Embryonic facial prominence (tissue), 1 donor: Measurements from ENCODE around the gene DTNBP1.

Experiments used
- DNase-seq: peaks from one replicate; pipeline ENCODE4 v3.0.0-alpha.2; 2016; ENCODE audit errors: extremely low spot score

Gene DTNBP1

GRCh38 chr6:15533379-15534026 lies 129.3 kb downstream of the DTNBP1 start:
- DNase-seq, result no peak

GRCh38 chr6:15531973-15532372 lies 130.9 kb downstream of the DTNBP1 start:
- no peak for DNase-seq

- no peak for DNase-seq
Observed at GRCh38 chr6:15530411-15530810, 132.4 kb downstream of the DTNBP1 start.

GRCh38 chr6:15528870-15529269 lies 134.0 kb downstream of the DTNBP1 start:
- no peak for DNase-seq

DNA sequence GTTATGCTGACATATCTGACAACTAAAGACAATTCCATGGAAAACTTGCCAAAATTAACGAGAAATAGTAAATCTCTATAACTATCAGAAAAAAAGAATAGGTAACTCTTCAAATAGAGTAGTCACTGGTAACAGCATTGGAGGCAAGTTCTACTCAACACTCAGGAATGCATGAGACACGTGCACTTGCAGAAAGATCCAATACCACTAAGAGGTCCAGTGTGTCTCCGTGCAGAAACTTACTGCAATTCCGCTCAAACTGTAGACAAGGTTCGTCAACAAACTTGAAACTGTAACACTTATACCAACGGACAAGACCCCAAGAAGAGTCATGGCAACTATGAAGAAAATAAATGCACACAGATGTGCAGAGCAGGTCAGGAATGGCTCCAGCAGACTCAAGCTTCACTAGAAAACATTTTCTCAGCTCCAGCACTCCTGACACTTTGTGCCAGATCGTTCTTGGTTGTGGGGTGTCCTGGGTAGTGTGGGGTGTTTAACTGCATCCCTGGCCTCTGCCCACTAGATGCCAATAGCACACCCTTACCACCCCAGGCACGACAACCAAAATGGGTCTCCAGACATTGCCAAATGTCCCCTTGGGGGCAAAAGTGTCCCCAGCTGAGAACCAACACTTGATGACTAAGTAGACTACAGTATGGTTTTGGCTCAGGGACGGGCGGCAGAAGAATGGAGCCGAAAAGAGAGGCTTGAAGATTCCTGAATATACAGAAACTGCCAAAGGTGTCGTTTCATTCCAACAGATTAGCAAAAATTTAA lies 134.8 kb downstream of the DTNBP1 start:
- no peak for DNase-seq

- DNase-seq, result no peak
Observed at GRCh38 chr6:15526212-15526701, 136.6 kb downstream of the DTNBP1 start.

DNA sequence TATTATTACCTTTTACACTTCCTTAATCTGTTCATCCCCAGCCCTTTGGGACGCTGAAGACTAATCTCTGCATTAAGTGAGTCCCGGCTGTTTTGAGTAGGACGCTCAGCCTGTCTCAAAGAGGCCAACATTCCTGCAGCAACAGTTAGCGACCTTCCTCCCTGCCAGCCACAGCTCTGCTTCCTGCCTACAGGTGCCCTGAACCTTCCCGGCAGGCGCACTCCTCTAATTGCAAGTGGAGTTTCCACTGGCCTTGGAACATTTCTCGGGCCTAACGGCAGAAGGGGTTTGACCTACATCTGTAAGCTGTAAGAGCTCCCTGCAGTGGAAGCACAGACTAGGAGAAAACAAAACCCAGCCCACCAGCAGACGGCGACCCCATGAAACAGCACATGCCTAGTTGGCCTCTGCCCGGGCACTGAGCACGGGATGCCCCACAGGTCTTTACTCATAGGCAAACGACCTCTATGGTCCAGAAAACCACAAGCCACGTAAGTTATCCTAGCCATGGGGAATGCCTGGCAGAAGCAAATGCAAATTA lies 137.9 kb downstream of the DTNBP1 start:
- DNase-seq, result no peak

DNA sequence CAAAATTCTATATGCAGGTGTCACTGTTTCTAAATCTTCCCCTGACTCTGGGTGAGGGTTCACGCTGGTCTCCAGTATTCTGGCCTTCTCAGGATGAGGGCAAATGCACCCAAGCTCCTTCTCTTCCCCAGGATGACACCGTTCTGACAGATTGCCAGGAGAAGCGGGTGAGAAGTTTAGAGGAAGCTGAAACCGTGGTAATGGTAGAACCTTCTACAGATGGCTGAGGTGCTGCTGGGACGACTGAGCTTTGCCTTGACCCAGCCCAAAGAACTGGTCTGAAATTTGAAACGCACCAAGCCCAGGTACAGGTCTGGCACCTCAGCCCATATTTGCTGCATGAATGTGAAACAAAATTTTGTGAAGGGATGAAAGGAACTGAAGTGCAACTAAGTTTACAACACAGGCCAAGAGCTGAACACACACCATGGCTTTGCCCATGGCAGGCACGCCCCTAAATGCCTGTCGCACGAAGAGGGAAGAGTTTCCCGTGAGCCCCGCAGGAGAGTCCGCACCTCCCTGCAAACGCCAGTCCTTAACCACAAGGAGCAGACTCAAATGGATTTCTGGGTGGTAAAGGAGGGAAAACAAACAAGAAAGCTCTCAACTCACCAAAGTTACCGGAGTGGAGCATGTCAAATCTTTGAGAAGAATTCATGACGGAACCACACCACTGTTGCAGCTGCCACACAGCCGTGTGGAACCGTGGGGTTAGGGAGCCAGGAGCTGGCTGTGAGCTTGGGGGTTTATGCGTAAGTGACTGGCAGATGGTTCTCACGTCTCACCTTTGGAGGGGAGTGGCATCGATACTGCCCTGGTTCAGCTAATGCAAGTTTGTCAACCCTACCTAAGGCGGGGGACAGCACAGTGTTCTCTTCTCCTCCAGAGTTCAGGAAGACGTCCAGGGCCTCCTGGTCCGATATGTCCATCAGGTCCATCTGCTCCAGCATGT lies 138.9 kb downstream of the DTNBP1 start:
- no peak for DNase-seq

- DNase-seq, result no peak
Observed at GRCh38 chr6:15522856-15523529, 139.8 kb downstream of the DTNBP1 start.

DNA sequence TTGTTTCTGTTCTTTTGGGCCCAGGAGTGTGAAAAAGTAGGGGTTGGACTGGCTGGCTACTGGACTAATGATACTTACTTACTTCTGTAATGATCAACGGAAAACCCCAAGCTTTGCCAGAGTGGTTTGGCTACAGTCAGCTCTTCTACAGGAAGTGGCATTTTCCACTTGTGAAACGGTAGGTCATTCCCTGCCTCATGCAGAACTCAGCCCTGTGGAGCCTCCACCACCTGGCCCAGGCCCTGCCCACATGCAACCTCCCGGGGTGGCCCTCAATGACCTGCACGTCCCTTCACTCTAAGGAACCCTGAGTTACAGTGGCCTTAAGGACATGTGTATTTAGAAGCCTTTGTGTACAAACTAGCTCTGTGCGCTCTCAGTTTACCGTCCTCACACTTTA lies 140.4 kb downstream of the DTNBP1 start:
- DNase-seq, result no peak

DNA sequence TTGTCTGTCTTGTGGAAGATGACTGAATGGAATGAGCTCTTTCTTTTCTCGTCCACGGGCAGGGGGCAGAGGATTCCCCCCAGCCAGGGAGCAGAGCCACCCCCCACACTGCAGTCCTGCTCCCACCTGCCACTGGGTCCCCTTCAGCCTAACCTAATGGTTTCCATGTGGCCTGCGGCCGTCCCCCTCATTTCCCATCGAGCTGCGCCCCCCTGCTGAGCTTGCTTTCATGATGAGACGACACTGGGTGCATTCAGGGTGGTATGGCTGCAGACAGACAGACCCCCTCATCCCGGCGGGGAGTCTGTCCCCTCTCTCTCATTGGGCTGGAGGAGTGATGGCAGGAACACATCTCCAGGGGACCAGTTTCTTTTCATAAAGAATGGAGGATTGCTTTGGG lies 140.8 kb downstream of the DTNBP1 start:
- no peak for DNase-seq

GRCh38 chr6:15521582-15521981 lies 141.2 kb downstream of the DTNBP1 start:
- no peak for DNase-seq

- DNase-seq, result no peak
Observed at GRCh38 chr6:15520626-15521203, 142.1 kb downstream of the DTNBP1 start.

GRCh38 chr6:15519681-15520080 lies 143.1 kb downstream of the DTNBP1 start:
- no peak for DNase-seq

- DNase-seq, result no peak
Observed at GRCh38 chr6:15518878-15519277, 143.9 kb downstream of the DTNBP1 start.

DNA sequence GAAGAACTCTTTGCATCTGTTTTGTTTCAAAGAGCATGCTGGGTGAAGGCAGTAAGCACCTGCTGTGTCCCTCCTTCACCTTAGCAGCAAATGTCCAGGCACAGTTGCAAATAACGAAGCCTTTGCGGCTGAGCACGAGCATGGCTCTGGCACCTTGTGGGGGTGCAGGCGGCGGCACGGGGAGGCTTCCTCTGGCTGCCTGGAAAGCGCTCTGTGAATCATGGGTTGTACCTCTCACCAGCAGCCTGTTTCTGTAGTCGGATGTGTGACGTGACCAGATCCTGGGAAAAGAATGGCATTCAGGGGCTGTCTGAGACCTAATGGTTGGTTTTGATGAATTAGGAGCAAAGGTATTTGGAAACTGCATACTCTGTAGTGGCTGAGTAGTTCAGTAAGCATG lies 144.8 kb downstream of the DTNBP1 start:
- DNase-seq, result no peak

DNA sequence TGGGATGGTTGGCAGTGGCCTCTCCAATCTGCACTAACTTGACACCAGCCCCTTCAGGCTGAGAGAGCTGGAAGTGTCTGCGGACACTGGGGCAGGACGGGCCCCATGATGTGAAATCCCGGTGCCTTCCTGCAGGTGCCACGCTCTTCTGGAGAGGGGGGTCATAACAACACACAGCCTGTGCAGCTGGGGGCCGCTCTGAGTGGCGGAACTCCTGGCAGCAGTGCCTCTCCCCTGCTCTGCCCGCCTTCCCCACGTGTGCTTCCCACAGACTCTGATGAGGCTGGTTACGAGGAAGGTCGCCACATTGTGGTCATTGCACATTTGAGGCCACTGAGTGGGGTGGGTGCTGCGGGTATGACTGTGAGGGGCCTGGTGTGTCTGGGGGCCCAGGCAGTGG lies 145.2 kb downstream of the DTNBP1 start:
- DNase-seq, result no peak

- no peak for DNase-seq
Observed at GRCh38 chr6:15516923-15517560, 145.8 kb downstream of the DTNBP1 start.

GRCh38 chr6:15516378-15516777 lies 146.4 kb downstream of the DTNBP1 start:
- no peak for DNase-seq

DNA sequence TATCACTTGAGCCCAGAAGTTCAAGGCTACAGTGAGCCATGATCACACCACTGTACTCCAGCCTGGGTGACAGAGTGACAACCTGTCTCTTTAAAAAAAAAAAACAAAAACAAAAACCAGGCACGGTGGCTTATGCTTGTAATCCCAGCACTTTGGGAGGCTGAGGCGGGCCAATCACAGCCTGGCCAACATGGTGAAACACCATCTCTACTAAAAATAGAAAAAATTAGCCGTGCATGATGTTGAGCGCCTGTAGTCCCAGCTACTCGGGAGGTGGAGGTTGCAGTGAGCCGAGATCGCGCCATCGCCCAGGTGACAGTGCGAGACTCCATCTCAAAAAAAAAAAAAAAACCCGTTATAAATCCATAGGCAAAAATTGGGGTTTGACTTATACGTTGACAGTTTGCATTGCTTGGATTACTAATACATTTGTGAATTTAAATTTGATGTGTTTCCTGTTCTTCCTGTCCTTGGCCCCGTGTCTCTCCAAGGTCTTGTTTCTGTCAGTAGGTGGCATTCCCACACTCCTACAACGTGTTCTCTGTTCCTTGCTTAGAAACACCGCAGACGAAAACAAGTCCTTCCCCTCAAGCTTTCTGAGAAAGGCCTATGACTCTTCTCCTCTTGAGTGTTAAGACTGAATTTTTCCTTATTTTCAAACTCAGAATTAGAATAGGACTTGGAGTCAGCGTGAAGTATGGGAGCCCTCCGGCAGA lies 147.0 kb downstream of the DTNBP1 start:
- no peak for DNase-seq
